SJCRH30 (cell line): ENCODE data around the gene RPS27L. TPM values are rescaled to one million over a fixed set of nuclear protein-coding genes. Genes with fewer than 3 reads are reported as not detected.

Source experiments
- DNase-seq, 2 experiments: peaks; one replicate each; pipeline ENCODE4 v3.0.0-alpha.2; 2015 to 2020
- H3K27ac ChIP-seq: fragments of 250-450 bp; sonication (Bioruptor Pico); 2 replicates; pipeline ENCODE4 v1.5.1; 2020; ENCODE audit warnings: mild to moderate bottlenecking, moderate library complexity
- H3K27me3 ChIP-seq: fragments of 250-450 bp; sonication (Bioruptor Pico); 2 replicates; pipeline ENCODE4 v1.5.1; 2020; ENCODE audit warnings: mild to moderate bottlenecking, moderate library complexity
- H3K36me3 ChIP-seq: fragments of 250-450 bp; sonication (Bioruptor Pico); 2 replicates; pipeline ENCODE4 v1.5.1; 2020; ENCODE audit warnings: mild to moderate bottlenecking, moderate library complexity
- H3K4me1 ChIP-seq: fragments of 250-450 bp; sonication (Bioruptor Pico); 2 replicates; pipeline ENCODE4 v1.5.1; 2020; ENCODE audit warnings: mild to moderate bottlenecking, moderate library complexity
- H3K4me3 ChIP-seq: fragments of 250-450 bp; sonication (Bioruptor Pico); 2 replicates; pipeline ENCODE4 v1.5.1; 2020; ENCODE audit warnings: mild to moderate bottlenecking, moderate library complexity
- H3K9me3 ChIP-seq: fragments of 250-450 bp; sonication (Bioruptor Pico); replicated peaks from 2 replicates; pipeline ENCODE4 v1.5.1; 2020; ENCODE audit warnings: mild to moderate bottlenecking, moderate library complexity
- total RNA-seq: library from RNA; depleted of rRNA; stranded (reverse); fragments of >200 nt; shearing (Covaris generic); gene quantifications from 2 replicates; pipeline ENCODE4 v1.2.3, GENCODE V29; 2014

RPS27L gene
- total RNA-seq, 1 experiment from 2014 or later, result 185 TPM

- no peaks in the 10 kb centered on the region; the same call in 1 of the 2 replicates for H3K36me3 ChIP-seq
- DNase-seq, result no peak
- no peaks in the 10 kb centered on the region for H3K27me3 ChIP-seq
- H3K27ac ChIP-seq, result no peak overlapping the region
- no peaks in the 10 kb centered on the region for H3K4me1 ChIP-seq
- H3K9me3 ChIP-seq, result no peaks in the 10 kb centered on the region
- no peak overlapping the region for H3K4me3 ChIP-seq
These were observed 22.0 kb downstream of the RPS27L start for GRCh38 chr15:63135281-63135680.

GRCh38 chr15:63134245-63134985 lies 22.9 kb downstream of the RPS27L start:
- Histone ChIP-seq H3K4me3 (no peak overlapping the region), H3K36me3 (peaks cover 6% of the 10 kb centered on the region; the same call in 1 of the 2 replicates), H3K4me1 (no peaks in the 10 kb centered on the region), H3K9me3 (no peaks in the 10 kb centered on the region), H3K27me3 (no peaks in the 10 kb centered on the region), H3K27ac (no peak overlapping the region)
- DNase-seq, result no peak

DNA sequence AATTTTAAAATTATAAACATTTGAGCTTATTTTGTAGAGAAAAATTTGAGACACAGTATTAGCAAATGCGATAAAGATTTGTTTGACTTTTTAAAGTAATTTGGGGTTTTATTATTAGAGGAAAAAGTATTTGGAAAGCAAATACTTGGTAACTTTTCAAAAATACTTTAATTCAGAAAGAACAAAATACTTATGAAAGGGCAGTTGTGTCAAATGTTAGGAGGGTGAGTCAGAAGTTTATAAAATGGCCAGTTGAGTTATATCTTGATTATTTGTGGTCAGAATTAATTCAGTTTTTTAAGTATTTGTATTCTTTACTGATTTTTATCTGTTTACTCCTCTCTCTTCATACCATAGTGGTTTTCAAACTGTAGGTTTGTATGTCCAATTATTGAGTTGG lies 23.5 kb downstream of the RPS27L start:
- no peak overlapping the region for H3K4me3 ChIP-seq
- no peak overlapping the region for H3K27ac ChIP-seq
- no peak for DNase-seq

GRCh38 chr15:63126726-63127125 lies 30.6 kb downstream of the RPS27L start:
- H3K9me3 ChIP-seq, result no peaks in the 10 kb centered on the region

More for the DNA sequence above, 23.5 kb downstream of the RPS27L start:
- Histone ChIP-seq H3K27me3 (no peaks in the 10 kb centered on the region), H3K36me3 (peaks cover 7% of the 10 kb centered on the region; the same call in 1 of the 2 replicates), H3K4me1 (no peaks in the 10 kb centered on the region), H3K9me3 (no peaks in the 10 kb centered on the region)

GRCh38 chr15:63124506-63124905 lies 32.8 kb downstream of the RPS27L start:
- Histone ChIP-seq H3K36me3 (peaks cover 6% of the 10 kb centered on the region; the same call in 1 of the 2 replicates), H3K9me3 (no peaks in the 10 kb centered on the region), H3K4me1 (no peaks in the 10 kb centered on the region; the same call in 1 of the 2 replicates), H3K27ac (peak overlapping the region; percentile 15; the same call in 1 of the 2 replicates), H3K27me3 (no peaks in the 10 kb centered on the region), H3K4me3 (no peak overlapping the region)
- peak; percentile 56 to 74 for DNase-seq

More at GRCh38 chr15:63126726-63127125, 30.6 kb downstream of the RPS27L start:
- Histone ChIP-seq H3K4me1 (no peaks in the 10 kb centered on the region; the same call in 1 of the 2 replicates), H3K4me3 (no peak overlapping the region), H3K27me3 (no peaks in the 10 kb centered on the region), H3K36me3 (peaks cover 11% of the 10 kb centered on the region), H3K27ac (no peak overlapping the region)
- DNase-seq, result no peak

GRCh38 chr15:63122002-63122875 lies 35.0 kb downstream of the RPS27L start:
- Histone ChIP-seq H3K9me3 (no peaks in the 10 kb centered on the region), H3K4me3 (peak overlapping the region; percentile 99), H3K36me3 (no peaks in the 10 kb centered on the region), H3K4me1 (peaks cover under 1% of the 10 kb centered on the region; the same call in 1 of the 2 replicates), H3K27me3 (no peaks in the 10 kb centered on the region), H3K27ac (peak overlapping the region; percentile 24; the same call in 1 of the 2 replicates)
- DNase-seq, result peak; percentile 74 to 91

DNA sequence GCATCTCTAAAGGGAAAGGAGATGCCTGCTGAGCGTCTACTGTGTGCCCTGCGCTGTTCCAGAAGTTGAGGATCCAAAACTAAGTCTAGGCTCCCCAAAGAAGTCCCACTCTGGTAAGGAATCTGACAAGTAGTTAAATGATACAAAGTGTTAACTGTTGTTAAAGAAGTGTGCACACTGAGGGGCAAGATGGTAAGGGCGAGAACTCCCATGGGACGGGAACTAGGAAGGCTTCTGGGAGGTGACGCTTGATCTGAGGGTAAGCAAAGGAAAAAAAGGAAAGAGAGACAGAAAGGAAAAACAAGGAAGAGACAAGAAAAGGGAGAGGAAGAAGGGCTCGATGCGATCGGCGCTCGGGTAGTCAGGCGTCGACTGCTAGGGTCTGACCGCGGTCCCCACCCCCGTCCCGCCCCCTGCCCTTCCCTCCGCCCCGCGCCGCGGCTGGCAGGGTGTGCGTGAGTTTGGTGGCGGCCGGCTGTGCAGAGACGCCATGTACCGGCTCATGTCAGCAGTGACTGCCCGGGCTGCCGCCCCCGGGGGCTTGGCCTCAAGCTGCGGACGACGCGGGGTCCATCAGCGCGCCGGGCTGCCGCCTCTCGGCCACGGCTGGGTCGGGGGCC lies 35.8 kb downstream of the RPS27L start, which contains the start of gene LACTB:
Gene LACTB, plus strand, starts transcription at position 480 of the 620 bp plus-strand sequence. Its CDS starts 11 bp downstream, at position 491.
- H3K36me3 ChIP-seq, result no peaks in the 10 kb centered on the region
- DNase-seq, result peak; percentile 89 to 94
- H3K27me3 ChIP-seq, result no peaks in the 10 kb centered on the region

GRCh38 chr15:63118854-63119253 lies 38.4 kb downstream of the RPS27L start:
- H3K4me1 ChIP-seq, result peaks cover 3% of the 10 kb centered on the region
- H3K36me3 ChIP-seq, result no peaks in the 10 kb centered on the region
- no peak overlapping the region for H3K4me3 ChIP-seq
- no peak overlapping the region for H3K27ac ChIP-seq
- H3K27me3 ChIP-seq, result no peaks in the 10 kb centered on the region
- no peaks in the 10 kb centered on the region for H3K9me3 ChIP-seq
- no peak for DNase-seq

More for the DNA sequence above, 35.8 kb downstream of the RPS27L start, which contains the start of gene LACTB:
- Histone ChIP-seq H3K4me1 (peaks cover 3% of the 10 kb centered on the region; the same call in 1 of the 2 replicates), H3K4me3 (peak within 1 kb of the TSS; percentile 99), H3K9me3 (no peaks in the 10 kb centered on the region), H3K27ac (peak within 1 kb of the TSS; percentile 46; the same call in 1 of the 2 replicates)

- Histone ChIP-seq H3K27ac (no peak overlapping the region), H3K4me1 (peaks cover 11% of the 10 kb centered on the region; the same call in 1 of the 2 replicates), H3K27me3 (no peaks in the 10 kb centered on the region), H3K9me3 (0 out of 2 replicates have a peak, but pooled peaks cover 3% of the 10 kb centered on the region), H3K4me3 (no peak overlapping the region), H3K36me3 (no peaks in the 10 kb centered on the region)
- no peak for DNase-seq
These were observed 42.8 kb downstream of the RPS27L start for GRCh38 chr15:63114465-63114864.

GRCh38 chr15:63112871-63113270 lies 44.4 kb downstream of the RPS27L start:
- H3K27me3 ChIP-seq, result no peaks in the 10 kb centered on the region
- H3K9me3 ChIP-seq, result 0 out of 2 replicates have a peak, but pooled peaks cover 3% of the 10 kb centered on the region
- no peak overlapping the region for H3K4me3 ChIP-seq
- H3K36me3 ChIP-seq, result no peaks in the 10 kb centered on the region
- DNase-seq, result no peak
- peaks cover 11% of the 10 kb centered on the region; the same call in 1 of the 2 replicates for H3K4me1 ChIP-seq
- H3K27ac ChIP-seq, result no peak overlapping the region

GRCh38 chr15:63111481-63111880 lies 45.8 kb downstream of the RPS27L start:
- Histone ChIP-seq H3K4me1 (peaks cover 8% of the 10 kb centered on the region; the same call in 1 of the 2 replicates), H3K9me3 (0 out of 2 replicates have a peak, but pooled peaks cover 3% of the 10 kb centered on the region), H3K27ac (no peak overlapping the region), H3K4me3 (no peak overlapping the region), H3K27me3 (no peaks in the 10 kb centered on the region), H3K36me3 (no peaks in the 10 kb centered on the region)
- peak; percentile 32 to 48 for DNase-seq

DNA sequence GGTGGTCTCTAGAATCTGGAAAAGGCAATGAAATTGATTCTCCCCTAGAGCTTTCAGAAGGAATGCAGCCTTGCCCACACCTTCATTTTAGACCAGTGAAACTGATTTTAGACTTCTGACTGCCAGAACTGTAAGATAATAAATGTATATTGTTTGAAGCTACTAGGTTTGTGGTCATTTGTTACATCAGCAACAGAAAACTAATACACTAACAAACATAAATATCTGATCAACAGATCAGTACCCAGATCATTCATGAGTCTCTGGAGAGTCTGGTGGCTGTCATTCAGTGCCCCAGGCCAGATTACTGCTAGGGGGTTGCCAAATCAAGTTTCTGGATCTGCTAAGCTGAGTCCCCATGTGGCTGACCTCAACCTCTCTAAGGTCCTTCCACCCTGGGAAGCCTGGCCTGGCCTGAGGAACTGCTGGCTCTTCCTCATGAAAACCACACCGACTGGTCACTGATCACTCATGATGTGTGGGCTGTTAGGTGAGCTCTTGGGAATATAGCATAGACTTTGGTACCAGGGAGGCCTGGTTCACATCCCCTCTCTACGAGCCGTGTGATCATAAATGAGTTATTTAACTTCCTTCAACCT lies 46.8 kb downstream of the RPS27L start:
- H3K36me3 ChIP-seq, result no peaks in the 10 kb centered on the region
- H3K27ac ChIP-seq, result no peak overlapping the region
- 0 out of 2 replicates have a peak, but pooled peaks cover 3% of the 10 kb centered on the region for H3K9me3 ChIP-seq
- H3K4me1 ChIP-seq, result peaks cover 8% of the 10 kb centered on the region; the same call in 1 of the 2 replicates
- H3K4me3 ChIP-seq, result no peak overlapping the region
- H3K27me3 ChIP-seq, result no peaks in the 10 kb centered on the region
- DNase-seq, result no peak

GRCh38 chr15:63109920-63110319 lies 47.4 kb downstream of the RPS27L start:
- Histone ChIP-seq H3K9me3 (0 out of 2 replicates have a peak, but pooled peaks cover 5% of the 10 kb centered on the region), H3K27me3 (no peaks in the 10 kb centered on the region), H3K4me3 (no peak overlapping the region), H3K27ac (no peak overlapping the region), H3K4me1 (peaks cover 8% of the 10 kb centered on the region; the same call in 1 of the 2 replicates), H3K36me3 (no peaks in the 10 kb centered on the region)
- no peak for DNase-seq
